ENCODE results near the gene LINGO1.

Gene LINGO1

GRCh38 chr15:77569729-77570125 is 63.0 kb downstream of the LINGO1 start:
- no peak for DNase-seq (ENCODE audit: low read depth)

- DNase-seq (ENCODE audit: low read depth) = no peak
These were observed 63.6 kb downstream of the LINGO1 start for GRCh38 chr15:77568973-77569728.

GRCh38 chr15:77568014-77568972 is 64.4 kb downstream of the LINGO1 start:
- DNase-seq (ENCODE audit: low read depth) = no peak

GRCh38 chr15:77567202-77567601 is 65.5 kb downstream of the LINGO1 start:
- no peak for DNase-seq (ENCODE audit: low read depth)

GRCh38 chr15:77566092-77566491 is 66.6 kb downstream of the LINGO1 start:
- DNase-seq (ENCODE audit: low read depth) = no peak

- no peak for DNase-seq (ENCODE audit: low read depth)
These were observed 67.3 kb downstream of the LINGO1 start for GRCh38 chr15:77565378-77565915.

- DNase-seq (ENCODE audit: low read depth) = no peak
These were observed 67.8 kb downstream of the LINGO1 start for GRCh38 chr15:77564938-77565337.

- no peak for DNase-seq (ENCODE audit: low read depth)
These were observed 68.4 kb downstream of the LINGO1 start for GRCh38 chr15:77564341-77564740.

GRCh38 chr15:77563623-77564156 is 69.0 kb downstream of the LINGO1 start:
- DNase-seq (ENCODE audit: low read depth) = no peak

Data from GM04503 (cell line).